ENCODE results near the gene GPRIN3.

DNA sequence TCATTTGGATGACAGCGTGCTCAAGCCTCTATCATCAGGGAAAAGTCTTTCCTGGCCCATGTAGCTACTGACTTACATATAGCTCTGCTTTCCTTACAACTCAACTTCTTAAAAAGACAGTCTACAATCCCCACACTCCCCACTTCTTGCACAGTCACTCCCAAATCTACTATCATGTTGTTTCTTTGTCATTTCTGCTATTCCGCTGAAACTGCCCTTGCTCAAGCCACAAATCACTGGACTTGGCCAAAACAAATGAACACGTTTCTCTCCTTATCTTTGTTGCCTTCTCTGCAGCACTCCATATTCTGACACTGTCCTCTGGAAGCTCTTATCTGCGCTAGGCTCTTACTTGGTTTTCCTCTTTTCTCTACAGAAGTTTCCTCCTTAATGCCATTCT is 28.2 kb downstream of the GPRIN3 start:
- TF ChIP-seq CTCF (IDR thresholded peaks at IDR 0.05; ENCODE audit: borderline replicate concordance, extremely low read depth, low read length, poor library complexity, severe bottlenecking) (no peak), EZH2 (IDR thresholded peaks at IDR 0.05; ENCODE audit: borderline replicate concordance, low read depth, low read length, severe bottlenecking) (no peak)

Measured in DND-41 (cell line).